ENCODE results near the gene ITPRID1.

DNA sequence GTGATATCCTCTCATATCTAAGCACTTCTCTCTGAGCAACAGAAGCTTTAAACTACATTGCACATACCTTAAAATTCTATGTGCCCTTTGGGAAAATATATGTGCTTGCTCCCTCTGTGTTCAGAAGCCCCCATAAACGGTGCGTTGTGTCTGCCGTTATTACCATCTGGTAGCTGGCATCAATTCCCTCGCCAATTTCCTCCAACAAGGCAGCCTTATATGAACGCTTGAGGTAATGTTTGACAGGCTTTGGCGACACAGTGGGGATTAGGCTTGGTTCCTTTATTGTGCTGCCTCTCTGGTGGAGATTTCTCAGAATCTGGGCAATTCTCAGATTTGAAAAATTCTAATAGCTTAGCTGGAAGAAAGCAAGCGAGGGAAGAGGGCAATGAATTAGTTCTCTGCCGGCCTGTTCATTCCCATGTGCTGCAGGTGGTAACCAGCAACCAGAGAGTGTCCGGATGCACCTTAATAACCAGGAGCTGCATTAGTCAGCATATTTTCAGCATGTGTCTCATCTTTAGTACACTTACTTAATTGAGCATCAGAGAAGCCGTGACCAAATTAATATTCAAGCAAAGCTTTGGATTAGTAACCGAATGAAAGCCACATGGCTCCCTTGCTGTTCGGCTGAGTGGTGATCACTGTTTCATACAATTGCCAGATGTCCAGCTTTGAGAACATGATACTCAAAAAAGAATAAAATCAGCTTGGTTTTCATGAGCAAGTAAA lies 165.8 kb downstream of the ITPRID1 start:
- no peak for TF ChIP-seq CTCF (IDR thresholded peaks at IDR 0.05)
- TF ChIP-seq EP300 (IDR thresholded peaks at IDR 0.05), result no peak
- TF ChIP-seq POLR2A (IDR thresholded peaks at IDR 0.05), result no peak

All from ovary (tissue), 3 donors.